A549 (cell line): ENCODE data around the gene AHSP. TPM values are rescaled to one million over a fixed set of nuclear protein-coding genes. Genes with fewer than 3 reads are reported as not detected.

Source experiments
- ATAC-seq, 2 experiments: fragments of 200-7000 bp in 1 of 2; fragments of >200 bp in 1 of 2; cut with Nextera tagmentation in 1 of 2; cut with Tn5 transposase in 1 of 2; 3 replicates each; pipeline versions ENCODE4 v1.8.0 to v1.9.1; 2018 to 2020; ENCODE audit warnings: mild to moderate bottlenecking in 1 of 2, moderate library complexity in 1 of 2
- CTCF ChIA-PET: fragments of 300-600 bp; sonication (Branson Sonifier 250); formaldehyde crosslinking; extraction: SDS; loops from one replicate; lab custom pipeline; 2021; ENCODE audit warnings: antibody characterized with exemption, inconsistent platforms; lab: Yijun Ruan, JAX
- POLR2A ChIA-PET: fragments of 350-600 bp; formaldehyde crosslinking; extraction: SDS; loops from one replicate; lab custom pipeline; 2021; ENCODE audit warnings: antibody characterized with exemption, inconsistent platforms; lab: Yijun Ruan, JAX
- DNase-seq, 2 experiments: peaks; one replicate each; pipeline versions ENCODE4 v3.0.0 to v3.0.0-alpha.2; 2011 to 2016; ENCODE audit warnings: low read depth in 1 of 2, low spot score in 1 of 2
- FAIRE-seq: peaks from 2 replicates; lab custom pipeline; 2011; peaks lifted over from hg19 to GRCh38; lab: Jason Lieb, UNC
- H3K27ac ChIP-seq, 2 experiments: fragments of >200 bp; sonication (Bioruptor Twin); formaldehyde crosslinking; 3 replicates each; pipeline ENCODE4 v1.5.1; 2016 to 2017
- H3K4me1 ChIP-seq: fragments of >200 bp; sonication (Bioruptor Twin); formaldehyde crosslinking; 3 replicates; pipeline ENCODE4 v1.6.1; 2016
- H3K4me2 ChIP-seq: fragments of >200 bp; sonication (Bioruptor Twin); formaldehyde crosslinking; 3 replicates; pipeline ENCODE4 v1.6.1; 2016
- H3K4me3 ChIP-seq: fragments of >200 bp; sonication (Bioruptor Twin); formaldehyde crosslinking; 3 replicates; pipeline ENCODE4 v1.5.1; 2016
- H3K9me3 ChIP-seq: fragments of >200 bp; sonication (Bioruptor Twin); formaldehyde crosslinking; 3 replicates; pipeline ENCODE4 v1.6.1; 2016
- CBX8 ChIP-seq: fragments of 200-600 bp; sonication (generic); IDR thresholded peaks from 2 replicates; pipeline ENCODE4 v1.6.1; 2016
- CEBPB ChIP-seq, 2 experiments: fragments of >200 bp in 1 of 2; sonication (Bioruptor Twin) in 1 of 2; formaldehyde crosslinking in 1 of 2; IDR thresholded peaks; 2 replicates each; pipeline ENCODE4 v1.6.1; 2012 to 2016
- CHD4 ChIP-seq: fragments of 200-600 bp; sonication (generic); IDR thresholded peaks from 2 replicates; pipeline ENCODE4 v1.6.1; 2016; ENCODE audit warnings: antibody characterized with exemption, mild to moderate bottlenecking, borderline replicate concordance
- E2F6 ChIP-seq: IDR thresholded peaks from 2 replicates; pipeline ENCODE4 v1.6.1; 2012; ENCODE audit warnings: low read depth, borderline replicate concordance
- ELK1 ChIP-seq: fragments of 150-350 bp; IDR thresholded peaks from 2 replicates; pipeline ENCODE4 v1.6.1; 2014; ENCODE audit warnings: low read depth, mild to moderate bottlenecking, low read length
- FOXS1 ChIP-seq: fragments of 250-450 bp; sonication (Bioruptor Pico); IDR thresholded peaks from 2 replicates; pipeline ENCODE4 v1.5.0; 2020; ENCODE audit warnings: mild to moderate bottlenecking, moderate library complexity
- GATA3 ChIP-seq: IDR thresholded peaks from 2 replicates; pipeline ENCODE4 v1.6.1; 2012; ENCODE audit warnings: borderline replicate concordance
- HES2 ChIP-seq: fragments of >200 bp; sonication (Bioruptor Twin); formaldehyde crosslinking; IDR thresholded peaks from 2 replicates; pipeline ENCODE4 v1.6.1; 2016
- HOXB13 ChIP-seq: fragments of 250-450 bp; sonication (Bioruptor Pico); IDR thresholded peaks from 2 replicates; pipeline ENCODE4 v1.5.0; 2020; ENCODE audit warnings: low read depth, mild to moderate bottlenecking, moderate library complexity
- JUN ChIP-seq, 2 experiments: fragments of >200 bp; sonication (Bioruptor Twin); formaldehyde crosslinking; IDR thresholded peaks; 2 replicates in 1 of 2; 3 replicates in 1 of 2; pipeline ENCODE4 v1.6.1; 2016 to 2017
- KDM5A ChIP-seq: fragments of 200-600 bp; sonication (generic); IDR thresholded peaks from 2 replicates; pipeline ENCODE4 v1.6.1; 2016; ENCODE audit warnings: antibody characterized with exemption, mild to moderate bottlenecking
- MAX ChIP-seq: IDR thresholded peaks from 2 replicates; pipeline ENCODE4 v1.6.1; 2012
- PBX3 ChIP-seq: IDR thresholded peaks from 2 replicates; pipeline ENCODE4 v1.6.1; 2012
- PHF8 ChIP-seq: fragments of 200-600 bp; sonication (generic); IDR thresholded peaks from 2 replicates; pipeline ENCODE4 v1.6.1; 2016; ENCODE audit warnings: low read depth, mild to moderate bottlenecking, antibody characterized with exemption, moderate library complexity, borderline replicate concordance
- POLR2A ChIP-seq: IDR thresholded peaks from 2 replicates; pipeline ENCODE4 v1.6.1; 2012; ENCODE audit warnings: mild to moderate bottlenecking, low read length
- RCOR1 ChIP-seq: fragments of 150-350 bp; IDR thresholded peaks from 2 replicates; pipeline ENCODE4 v1.6.1; 2014; ENCODE audit warnings: antibody characterized with exemption, low read length, low read depth
- SMC3 ChIP-seq: fragments of >200 bp; sonication (Bioruptor Twin); formaldehyde crosslinking; IDR thresholded peaks from 3 replicates; pipeline ENCODE4 v1.6.1; 2018; ENCODE audit warnings: inconsistent platforms
- SREBF2 ChIP-seq: fragments of 450-650 bp; IDR thresholded peaks from 2 replicates; pipeline ENCODE4 v1.6.1; 2014; ENCODE audit warnings: mild to moderate bottlenecking, moderate library complexity
- TFCP2L1 ChIP-seq: fragments of 250-450 bp; sonication (Bioruptor Pico); IDR thresholded peaks from 2 replicates; pipeline ENCODE4 v1.5.0; 2021; ENCODE audit warnings: mild to moderate bottlenecking
- ZC3H11A ChIP-seq: fragments of 450-650 bp; IDR thresholded peaks from 2 replicates; pipeline ENCODE4 v1.6.1; 2014; ENCODE audit warnings: antibody characterized with exemption, mild to moderate bottlenecking
- ZNF302 ChIP-seq: fragments of 250-450 bp; sonication (Bioruptor Pico); IDR thresholded peaks from 2 replicates; pipeline ENCODE4 v1.9.0; 2021; ENCODE audit warnings: inconsistent platforms, mild to moderate bottlenecking, moderate library complexity
- WGBS: methylation state at CpG from one replicate; pipeline ENCODE4 v1.1.6; 2017; ENCODE audit errors: missing lambda C conversion rate; 5-methylcytosine and 5-hydroxymethylcytosine counted together
- polyA plus RNA-seq, 4 experiments: library from polyadenylated mRNA; depleted of rRNA in 3 of 4; stranded (reverse); fragments of >200 nt; fragmentation: RNase III in 1 of 4; extraction: RNeasy Plus Mini Kit Qiagen cat#74134 plus additional on column Dnase treatment in 1 of 4; gene quantifications; 2 replicates in 3 of 4; 3 replicates in 1 of 4; pipeline ENCODE4 v1.2.3, GENCODE V29; 2011 to 2017
- TF ChIP-seq, protein P1 (sequence below): fragments of >200 bp; sonication (Bioruptor Twin); formaldehyde crosslinking; IDR thresholded peaks from 3 replicates; pipeline ENCODE4 v1.5.1; 2016

Gene AHSP
- polyA plus RNA-seq, 2 of the 4 experiments (the other 2 are of a cell fraction) = not detected

DNA sequence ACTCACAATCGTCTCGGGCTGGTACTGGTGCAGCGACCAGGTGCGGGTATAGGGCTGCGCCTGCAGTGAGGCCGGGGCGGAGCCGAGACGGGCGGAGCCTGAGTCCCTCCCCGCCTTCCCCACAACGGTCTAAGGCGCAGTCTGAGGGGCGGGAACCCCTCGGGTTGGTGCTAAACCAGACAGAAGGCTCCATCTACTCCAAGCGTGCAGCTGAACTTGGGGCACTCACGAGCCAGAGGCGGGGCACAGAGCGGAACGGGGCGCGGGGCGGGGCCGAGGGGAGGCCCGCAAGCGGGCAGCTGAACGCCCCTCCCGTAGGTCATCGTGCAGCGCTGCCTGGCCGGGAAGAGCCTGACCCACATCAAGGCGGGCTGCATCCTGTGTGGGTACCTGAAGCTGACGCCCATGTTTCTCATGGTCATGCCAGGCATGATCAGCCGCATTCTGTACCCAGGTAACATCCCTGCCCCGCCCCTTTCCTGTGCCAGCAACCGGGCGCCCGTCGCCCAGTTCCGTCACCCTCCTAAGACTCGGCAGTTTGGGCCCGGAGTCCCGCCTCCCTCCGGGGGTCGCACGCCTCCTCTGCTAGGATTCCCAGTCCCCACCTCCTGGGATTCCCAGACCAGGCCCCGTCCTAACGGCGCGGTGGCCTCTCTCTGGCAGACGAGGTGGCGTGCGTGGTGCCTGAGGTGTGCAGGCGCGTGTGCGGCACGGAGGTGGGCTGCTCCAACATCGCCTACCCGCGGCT is 39.8 kb upstream of the AHSP start:
- peak; percentile 71 to 88 for ATAC-seq
- peak; percentile 26 to 69 for DNase-seq
- POLR2A ChIA-PET = interaction anchor here (1.6 to 2.2 kb wide), 2 partner anchors 9 to 20 kb away, joined by 4 to 6 read pairs; partner anchors contain the start of gene RUSF1
- 31% methylated on average over 15 of the region's 60 CpGs for WGBS
- Histone ChIP-seq H3K4me1 (peaks cover 17% of the 10 kb centered on the region; the same call in 2 of the 3 replicates), H3K4me2 (peak overlapping the region; percentile 97), H3K4me3 (peak overlapping the region; percentile 56), H3K27ac (peak overlapping the region; percentile 59 to 82), H3K9me3 (no peaks in the 10 kb centered on the region)
- no peak for TF ChIP-seq HES2
- peak in 1 of 2 experiments; percentile 23; a peak in 1 of 5 replicates for TF ChIP-seq JUN (IDR thresholded peaks at IDR 0.05)
- no peak for TF ChIP-seq CBX8
- TF ChIP-seq, protein P1, sequence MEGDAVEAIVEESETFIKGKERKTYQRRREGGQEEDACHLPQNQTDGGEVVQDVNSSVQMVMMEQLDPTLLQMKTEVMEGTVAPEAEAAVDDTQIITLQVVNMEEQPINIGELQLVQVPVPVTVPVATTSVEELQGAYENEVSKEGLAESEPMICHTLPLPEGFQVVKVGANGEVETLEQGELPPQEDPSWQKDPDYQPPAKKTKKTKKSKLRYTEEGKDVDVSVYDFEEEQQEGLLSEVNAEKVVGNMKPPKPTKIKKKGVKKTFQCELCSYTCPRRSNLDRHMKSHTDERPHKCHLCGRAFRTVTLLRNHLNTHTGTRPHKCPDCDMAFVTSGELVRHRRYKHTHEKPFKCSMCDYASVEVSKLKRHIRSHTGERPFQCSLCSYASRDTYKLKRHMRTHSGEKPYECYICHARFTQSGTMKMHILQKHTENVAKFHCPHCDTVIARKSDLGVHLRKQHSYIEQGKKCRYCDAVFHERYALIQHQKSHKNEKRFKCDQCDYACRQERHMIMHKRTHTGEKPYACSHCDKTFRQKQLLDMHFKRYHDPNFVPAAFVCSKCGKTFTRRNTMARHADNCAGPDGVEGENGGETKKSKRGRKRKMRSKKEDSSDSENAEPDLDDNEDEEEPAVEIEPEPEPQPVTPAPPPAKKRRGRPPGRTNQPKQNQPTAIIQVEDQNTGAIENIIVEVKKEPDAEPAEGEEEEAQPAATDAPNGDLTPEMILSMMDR = no peak
- peak; percentile 26; the same call in 1 of the 2 replicates for TF ChIP-seq MAX
- TF ChIP-seq ZNF302 (CRISPR knock-in tag) = no peak
- CTCF ChIA-PET = interaction anchor here (0.9 to 1.5 kb wide), 4 partner anchors 10 to 208 kb away, joined by 3 to 4 read pairs (median 4); no protein-coding TSS in a partner anchor
- no peak for FAIRE-seq

DNA sequence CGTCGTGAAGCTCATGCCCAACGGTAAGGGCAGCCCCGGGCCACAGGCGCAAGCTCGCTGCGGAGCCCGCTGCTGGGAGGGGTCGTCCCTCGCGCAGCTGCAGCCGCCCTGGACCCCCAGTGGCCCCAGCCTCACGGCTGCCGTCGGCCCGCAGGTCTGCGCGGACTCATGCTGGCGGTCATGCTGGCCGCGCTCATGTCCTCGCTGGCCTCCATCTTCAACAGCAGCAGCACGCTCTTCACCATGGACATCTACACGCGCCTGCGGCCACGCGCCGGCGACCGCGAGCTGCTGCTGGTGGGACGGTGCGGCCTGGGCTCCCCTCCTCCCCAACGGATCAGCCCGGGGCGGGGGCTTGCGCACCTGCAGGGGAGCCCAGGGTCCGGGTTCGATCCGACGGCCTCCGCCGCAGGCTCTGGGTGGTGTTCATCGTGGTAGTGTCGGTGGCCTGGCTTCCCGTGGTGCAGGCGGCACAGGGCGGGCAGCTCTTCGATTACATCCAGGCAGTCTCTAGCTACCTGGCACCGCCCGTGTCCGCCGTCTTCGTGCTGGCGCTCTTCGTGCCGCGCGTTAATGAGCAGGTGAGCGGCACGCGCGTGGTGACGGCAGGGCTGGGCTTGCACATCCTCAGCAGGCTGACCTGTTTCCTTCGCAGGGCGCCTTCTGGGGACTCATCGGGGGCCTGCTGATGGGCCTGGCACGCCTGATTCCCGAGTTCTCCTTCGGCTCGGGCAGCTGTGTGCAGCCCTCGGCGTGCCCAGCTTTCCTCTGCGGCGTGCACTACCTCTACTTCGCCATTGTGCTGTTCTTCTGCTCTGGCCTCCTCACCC is 39.0 kb upstream of the AHSP start:
- WGBS = 95% methylated on average over 64 of the region's 77 CpGs
- POLR2A ChIA-PET = interaction anchor here (1.6 to 2.2 kb wide), 2 partner anchors 9 to 19 kb away, joined by 4 to 6 read pairs; partner anchors contain the start of gene RUSF1

GRCh38 chr16:31489298-31489564 is 38.5 kb upstream of the AHSP start:
- FAIRE-seq (no peak), DNase-seq (no peak), ATAC-seq (no peak)
- H3K27ac ChIP-seq = no peak overlapping the region
- WGBS = 78% methylated on average over 7 of the region's 7 CpGs
- H3K9me3 ChIP-seq = no peaks in the 10 kb centered on the region
- TF ChIP-seq FOXS1 (CRISPR knock-in tag) = no peak
- TF ChIP-seq CEBPB (IDR thresholded peaks at IDR 0.05) = no peak
- no peak for TF ChIP-seq HOXB13 (CRISPR knock-in tag)
- no peak for TF ChIP-seq E2F6
- no peak for TF ChIP-seq SREBF2
- TF ChIP-seq ZC3H11A = no peak
- no peak for TF ChIP-seq PHF8
- TF ChIP-seq RCOR1 = no peak
- no peak for TF ChIP-seq HES2
- TF ChIP-seq POLR2A = no peak
- no peak for TF ChIP-seq SMC3
- TF ChIP-seq PBX3 = no peak
- TF ChIP-seq KDM5A = no peak
- TF ChIP-seq ELK1 = no peak
- TF ChIP-seq CHD4 = no peak
- TF ChIP-seq GATA3 = no peak
- ChIA-PET CTCF (no interaction called here), POLR2A (interaction anchor here (1.0 kb wide), 1 partner anchor 9 kb away, joined by 4 read pairs; no protein-coding TSS in a partner anchor)
- H3K4me3 ChIP-seq = no peak overlapping the region
- H3K4me2 ChIP-seq = no peak overlapping the region
- peaks cover 13% of the 10 kb centered on the region; the same call in 2 of the 3 replicates for H3K4me1 ChIP-seq

More for the DNA sequence above, 39.0 kb upstream of the AHSP start:
- no peak for TF ChIP-seq TFCP2L1 (CRISPR knock-in tag)
- CTCF ChIA-PET = interaction anchor here (1.5 kb wide), 1 partner anchor 9 kb away, joined by 4 read pairs; no protein-coding TSS in a partner anchor
- FAIRE-seq = no peak
- H3K4me2 ChIP-seq = peak overlapping the region; percentile 97
- no peaks in the 10 kb centered on the region for H3K9me3 ChIP-seq
- ATAC-seq = no peak
- DNase-seq = no peak
- no peak overlapping the region; the same call in 2 of the 3 replicates for H3K4me3 ChIP-seq
- H3K27ac ChIP-seq = no peak overlapping the region; a peak in 1 of 6 replicates
- peaks cover 17% of the 10 kb centered on the region; the same call in 2 of the 3 replicates for H3K4me1 ChIP-seq
